Neural cell (in vitro differentiated cells): ENCODE results near the gene TNF. TPM values are rescaled to one million over a fixed set of nuclear protein-coding genes. Genes with fewer than 3 reads are reported as not detected.

Experiments
- H2AFZ ChIP-seq: fragments of 200-600, 300-800 bp; sonication (generic), shearing (Covaris generic); 2 replicates; pipeline ENCODE4 v1.6.0; 2014; ENCODE audit warnings: low read depth, mild to moderate bottlenecking, antibody characterized with exemption, low read length, moderate library complexity
- H3F3A ChIP-seq: fragments of 200-600 bp; shearing (Covaris generic); 2 replicates; pipeline ENCODE4 v1.6.1; 2016; ENCODE audit warnings: mild to moderate bottlenecking, moderate library complexity, mixed read lengths, antibody characterized with exemption, low read length; ENCODE audit not compliant: insufficient read depth, poor library complexity, severe bottlenecking
- H3K27ac ChIP-seq: fragments of 200-600, 300-800 bp; sonication (generic), shearing (Covaris generic); 2 replicates; pipeline ENCODE4 v1.5.1; 2014; ENCODE audit warnings: mild to moderate bottlenecking, low read length, moderate library complexity
- H3K27me3 ChIP-seq: fragments of 300-800, 200-600 bp; sonication (generic), shearing (Covaris generic); 2 replicates; pipeline ENCODE4 v1.6.0; 2014; ENCODE audit warnings: mild to moderate bottlenecking, low read depth, low read length, moderate library complexity; ENCODE audit not compliant: insufficient read depth
- H3K36me3 ChIP-seq: fragments of 300-800, 200-600 bp; sonication (generic), shearing (Covaris generic); 2 replicates; pipeline ENCODE4 v1.5.1; 2014; ENCODE audit warnings: mild to moderate bottlenecking, antibody characterized with exemption, low read length, moderate library complexity; ENCODE audit not compliant: insufficient read depth
- H3K4me2 ChIP-seq: fragments of 300-800, 200-600 bp; sonication (generic), shearing (Covaris generic); 2 replicates; pipeline ENCODE4 v1.6.0; 2014; ENCODE audit warnings: mild to moderate bottlenecking, low read length
- H3K4me3 ChIP-seq: fragments of 300-800, 200-600 bp; sonication (generic), shearing (Covaris generic); 2 replicates; pipeline ENCODE4 v1.5.1; 2014; ENCODE audit warnings: mild to moderate bottlenecking, low read length, moderate library complexity
- H3K79me2 ChIP-seq: fragments of 200-600 bp; shearing (Covaris generic); replicated peaks from 2 replicates; pipeline ENCODE4 v1.6.0; 2014; ENCODE audit warnings: mild to moderate bottlenecking, low read length, moderate library complexity; ENCODE audit not compliant: insufficient read depth
- H3K9ac ChIP-seq: fragments of 300-800, 200-600 bp; sonication (generic), shearing (Covaris generic); 2 replicates; pipeline ENCODE4 v1.6.1; 2016; ENCODE audit warnings: mild to moderate bottlenecking, low read length, mixed read lengths
- H3K9me2 ChIP-seq: fragments of 200-600 bp; shearing (Covaris generic); 2 replicates; pipeline ENCODE4 v1.6.1; 2016; ENCODE audit warnings: mild to moderate bottlenecking, low read length, mixed read lengths; ENCODE audit not compliant: insufficient read depth
- H3K9me3 ChIP-seq: fragments of 200-600, 300-800 bp; sonication (generic), shearing (Covaris generic); 2 replicates; pipeline ENCODE4 v1.6.1; 2016; ENCODE audit warnings: mild to moderate bottlenecking, mixed run types, low read length, moderate library complexity, mixed read lengths
- H4K20me1 ChIP-seq: fragments of 200-600 bp; shearing (Covaris generic); 2 replicates; pipeline ENCODE4 v1.6.1; 2016; ENCODE audit warnings: mild to moderate bottlenecking, mixed run types; ENCODE audit not compliant: insufficient read depth
- EP300 ChIP-seq: fragments of 450-650 bp; conservative IDR thresholded peaks from 2 replicates; pipeline ENCODE4 v1.6.1; 2014; ENCODE audit warnings: antibody characterized with exemption, mild to moderate bottlenecking, moderate library complexity; ENCODE audit not compliant: poor library complexity, severe bottlenecking
- EZH2 ChIP-seq: fragments of 200-600, 300-800 bp; shearing (Covaris generic), sonication (generic); IDR thresholded peaks from 2 replicates; pipeline ENCODE4 v1.6.1; 2014; ENCODE audit warnings: antibody characterized with exemption, low read length, borderline replicate concordance, mild to moderate bottlenecking; ENCODE audit not compliant: insufficient read depth, poor library complexity, severe bottlenecking
- MXI1 ChIP-seq: fragments of 450-650 bp; conservative IDR thresholded peaks from 2 replicates; pipeline ENCODE4 v1.6.1; 2014; ENCODE audit warnings: antibody characterized with exemption, mild to moderate bottlenecking; ENCODE audit not compliant: poor library complexity, severe bottlenecking
- POLR2AphosphoS5 ChIP-seq: IDR thresholded peaks from 2 replicates; pipeline ENCODE4 v1.6.1; 2012
- RAD21 ChIP-seq: fragments of 450-650 bp; conservative IDR thresholded peaks from 2 replicates; pipeline ENCODE4 v1.6.1; 2014; ENCODE audit warnings: antibody characterized with exemption, mild to moderate bottlenecking, moderate library complexity
- SMC3 ChIP-seq: fragments of 450-650 bp; conservative IDR thresholded peaks from 2 replicates; pipeline ENCODE4 v1.6.1; 2014; ENCODE audit warnings: antibody characterized with exemption, mild to moderate bottlenecking, moderate library complexity; ENCODE audit not compliant: poor library complexity
- TAF1 ChIP-seq: IDR thresholded peaks from 2 replicates; pipeline ENCODE4 v1.6.1; 2012; ENCODE audit warnings: low read depth
- polyA plus RNA-seq: library from polyadenylated mRNA; depleted of rRNA; stranded (reverse); fragments of >200 nt; gene quantifications from 2 replicates; pipeline ENCODE4 v1.2.3, GENCODE V29; 2014
- TF ChIP-seq, protein P1 (sequence below): IDR thresholded peaks from 2 replicates; pipeline ENCODE4 v1.6.1; 2012; ENCODE audit warnings: borderline replicate concordance
- TF ChIP-seq, protein P2 (sequence below): fragments of 450-650 bp; IDR thresholded peaks from 2 replicates; pipeline ENCODE4 v1.5.1; 2014; ENCODE audit warnings: antibody characterized with exemption, mild to moderate bottlenecking, moderate library complexity; ENCODE audit not compliant: poor library complexity, severe bottlenecking

TNF gene
- polyA plus RNA-seq, 1 donor from 2014 or later = not detected

DNA sequence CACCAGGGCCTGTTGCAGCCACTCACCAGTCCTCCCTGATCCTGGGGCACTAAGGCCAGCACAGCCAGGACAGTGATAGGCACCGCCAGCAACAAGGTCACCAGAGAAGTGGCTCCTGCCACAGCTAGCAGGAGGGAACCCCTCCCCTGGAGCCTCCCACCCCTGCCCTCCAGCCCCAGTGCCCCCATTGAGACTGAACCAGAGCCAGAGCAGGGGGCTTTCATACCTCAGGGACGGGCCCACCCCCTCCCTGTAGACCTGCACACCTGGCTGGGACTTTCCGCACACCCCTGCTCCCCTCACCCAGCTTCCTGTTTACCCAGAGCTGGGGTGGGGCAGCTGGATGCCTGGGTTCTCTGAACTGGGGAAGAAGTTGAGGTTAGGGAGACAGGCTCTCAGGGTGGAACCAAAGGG lies 6.9 kb downstream of the TNF start, which contains the start of gene LTB:
Gene LTB, minus strand, starts transcription at position 195 of the 414 bp plus-strand sequence. Its CDS starts 7 bp downstream, at position 188.
- H4K20me1 ChIP-seq = no peaks in the 10 kb centered on the region
- peaks cover 14% of the 10 kb centered on the region for H3K27me3 ChIP-seq
- peak within 1 kb of the TSS; percentile 61 for H3K9ac ChIP-seq
- H2AFZ ChIP-seq = peak within 1 kb of the TSS; percentile 54
- peak within 1 kb of the TSS; percentile 9 for H3K27ac ChIP-seq
- TF ChIP-seq POLR2AphosphoS5 = no peak
- no peak for TF ChIP-seq SMC3
- TF ChIP-seq, protein P1, sequence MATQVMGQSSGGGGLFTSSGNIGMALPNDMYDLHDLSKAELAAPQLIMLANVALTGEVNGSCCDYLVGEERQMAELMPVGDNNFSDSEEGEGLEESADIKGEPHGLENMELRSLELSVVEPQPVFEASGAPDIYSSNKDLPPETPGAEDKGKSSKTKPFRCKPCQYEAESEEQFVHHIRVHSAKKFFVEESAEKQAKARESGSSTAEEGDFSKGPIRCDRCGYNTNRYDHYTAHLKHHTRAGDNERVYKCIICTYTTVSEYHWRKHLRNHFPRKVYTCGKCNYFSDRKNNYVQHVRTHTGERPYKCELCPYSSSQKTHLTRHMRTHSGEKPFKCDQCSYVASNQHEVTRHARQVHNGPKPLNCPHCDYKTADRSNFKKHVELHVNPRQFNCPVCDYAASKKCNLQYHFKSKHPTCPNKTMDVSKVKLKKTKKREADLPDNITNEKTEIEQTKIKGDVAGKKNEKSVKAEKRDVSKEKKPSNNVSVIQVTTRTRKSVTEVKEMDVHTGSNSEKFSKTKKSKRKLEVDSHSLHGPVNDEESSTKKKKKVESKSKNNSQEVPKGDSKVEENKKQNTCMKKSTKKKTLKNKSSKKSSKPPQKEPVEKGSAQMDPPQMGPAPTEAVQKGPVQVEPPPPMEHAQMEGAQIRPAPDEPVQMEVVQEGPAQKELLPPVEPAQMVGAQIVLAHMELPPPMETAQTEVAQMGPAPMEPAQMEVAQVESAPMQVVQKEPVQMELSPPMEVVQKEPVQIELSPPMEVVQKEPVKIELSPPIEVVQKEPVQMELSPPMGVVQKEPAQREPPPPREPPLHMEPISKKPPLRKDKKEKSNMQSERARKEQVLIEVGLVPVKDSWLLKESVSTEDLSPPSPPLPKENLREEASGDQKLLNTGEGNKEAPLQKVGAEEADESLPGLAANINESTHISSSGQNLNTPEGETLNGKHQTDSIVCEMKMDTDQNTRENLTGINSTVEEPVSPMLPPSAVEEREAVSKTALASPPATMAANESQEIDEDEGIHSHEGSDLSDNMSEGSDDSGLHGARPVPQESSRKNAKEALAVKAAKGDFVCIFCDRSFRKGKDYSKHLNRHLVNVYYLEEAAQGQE = no peak
- no peak for TF ChIP-seq MXI1
- no peak for TF ChIP-seq EP300
- H3K4me3 ChIP-seq = peak within 1 kb of the TSS; percentile 67
- H3K36me3 ChIP-seq = no peaks in the 10 kb centered on the region
- H3K9me3 ChIP-seq = no peaks in the 10 kb centered on the region
- no peaks in the 10 kb centered on the region for H3K79me2 ChIP-seq
- H3K9me2 ChIP-seq = no peaks in the 10 kb centered on the region
- H3F3A ChIP-seq = no peaks in the 10 kb centered on the region
- H3K4me2 ChIP-seq = no peak within 1 kb of the TSS

DNA sequence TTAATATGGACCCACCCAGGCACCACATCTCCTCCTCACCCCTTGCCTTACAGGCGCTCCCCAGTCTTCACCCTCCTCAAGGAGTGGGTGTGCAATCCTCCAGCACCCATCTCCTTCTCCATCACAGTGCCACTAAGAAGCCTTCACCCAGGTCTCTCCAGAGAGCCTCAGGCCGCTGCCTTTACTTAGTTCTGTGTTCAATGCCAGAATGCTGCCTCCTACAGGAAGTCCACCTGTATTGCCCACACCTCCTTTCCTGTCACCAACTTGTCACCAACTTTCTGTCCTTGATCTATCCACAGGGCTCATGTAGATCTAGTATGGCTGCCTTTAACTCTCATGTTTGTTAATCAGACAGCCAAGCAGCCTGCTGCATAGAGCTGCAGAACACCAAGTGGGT lies 10.1 kb downstream of the TNF start:
- no peak overlapping the region for H3K4me2 ChIP-seq
- H3K27ac ChIP-seq = no peak overlapping the region
- no peaks in the 10 kb centered on the region for H3K9me2 ChIP-seq
- no peak for TF ChIP-seq MXI1
- TF ChIP-seq EZH2 = no peak
- TF ChIP-seq, protein P2, sequence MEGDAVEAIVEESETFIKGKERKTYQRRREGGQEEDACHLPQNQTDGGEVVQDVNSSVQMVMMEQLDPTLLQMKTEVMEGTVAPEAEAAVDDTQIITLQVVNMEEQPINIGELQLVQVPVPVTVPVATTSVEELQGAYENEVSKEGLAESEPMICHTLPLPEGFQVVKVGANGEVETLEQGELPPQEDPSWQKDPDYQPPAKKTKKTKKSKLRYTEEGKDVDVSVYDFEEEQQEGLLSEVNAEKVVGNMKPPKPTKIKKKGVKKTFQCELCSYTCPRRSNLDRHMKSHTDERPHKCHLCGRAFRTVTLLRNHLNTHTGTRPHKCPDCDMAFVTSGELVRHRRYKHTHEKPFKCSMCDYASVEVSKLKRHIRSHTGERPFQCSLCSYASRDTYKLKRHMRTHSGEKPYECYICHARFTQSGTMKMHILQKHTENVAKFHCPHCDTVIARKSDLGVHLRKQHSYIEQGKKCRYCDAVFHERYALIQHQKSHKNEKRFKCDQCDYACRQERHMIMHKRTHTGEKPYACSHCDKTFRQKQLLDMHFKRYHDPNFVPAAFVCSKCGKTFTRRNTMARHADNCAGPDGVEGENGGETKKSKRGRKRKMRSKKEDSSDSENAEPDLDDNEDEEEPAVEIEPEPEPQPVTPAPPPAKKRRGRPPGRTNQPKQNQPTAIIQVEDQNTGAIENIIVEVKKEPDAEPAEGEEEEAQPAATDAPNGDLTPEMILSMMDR = no peak
- TF ChIP-seq TAF1 = no peak
- TF ChIP-seq POLR2AphosphoS5 = no peak
- TF ChIP-seq, protein P1 = no peak
- TF ChIP-seq EP300 = no peak
- TF ChIP-seq RAD21 = no peak
- no peak for TF ChIP-seq SMC3
- no peaks in the 10 kb centered on the region for H3F3A ChIP-seq
- H3K27me3 ChIP-seq = peaks cover 14% of the 10 kb centered on the region
- no peak overlapping the region for H2AFZ ChIP-seq
- H3K79me2 ChIP-seq = no peaks in the 10 kb centered on the region
- H3K9me3 ChIP-seq = no peaks in the 10 kb centered on the region
- H3K9ac ChIP-seq = no peak overlapping the region
- H4K20me1 ChIP-seq = no peaks in the 10 kb centered on the region
- no peaks in the 10 kb centered on the region for H3K36me3 ChIP-seq
- H3K4me3 ChIP-seq = no peak overlapping the region
